ES-I3 (cell line): ENCODE results near the gene ZNF699.
"Not testable (repeated sequence)": the region's sequence is repeated elsewhere in the genome, so short reads cannot be mapped to it uniquely, and the experiment has no call there.

ENCODE experiments used
- H3K36me3 ChIP-seq: 2 replicates; pipeline ENCODE4 v1.6.1; 2013; ENCODE audit warnings: mild to moderate bottlenecking, low read length, control low read depth, moderate library complexity; ENCODE audit not compliant: insufficient read depth
- H3K4me1 ChIP-seq: 2 replicates; pipeline ENCODE4 v1.6.1; 2013; ENCODE audit warnings: mild to moderate bottlenecking, control low read depth, low read length; ENCODE audit not compliant: insufficient read depth
- H3K9ac ChIP-seq: 2 replicates; pipeline ENCODE4 v1.6.1; 2013; ENCODE audit warnings: low read depth, mild to moderate bottlenecking, low read length, moderate library complexity
- H3K9me3 ChIP-seq: 2 replicates; pipeline ENCODE4 v1.6.1; 2013; ENCODE audit warnings: mild to moderate bottlenecking, low read length, moderate library complexity; ENCODE audit not compliant: control insufficient read depth, insufficient read depth

ZNF699 gene

DNA sequence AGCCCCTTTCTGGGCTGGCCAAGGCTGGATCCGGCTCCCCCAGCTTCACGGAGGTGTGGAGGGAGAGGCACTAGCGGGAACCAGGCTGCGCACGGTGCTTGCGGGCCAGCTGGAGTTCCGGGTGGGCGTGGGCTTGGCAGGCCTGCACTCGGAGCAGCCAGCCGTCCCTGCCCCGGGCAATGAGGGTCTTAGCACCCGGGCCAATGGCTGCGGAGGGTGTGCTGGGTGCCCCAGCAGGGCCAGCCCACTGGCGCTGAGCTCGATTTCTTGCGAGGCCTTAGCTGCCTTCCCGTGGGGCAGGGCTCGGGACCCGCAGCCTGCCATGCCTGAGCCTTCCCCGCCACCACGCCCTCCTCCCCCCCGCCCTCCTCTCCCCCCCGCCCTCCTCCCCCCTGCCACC is 11.7 kb upstream of the ZNF699 start:
- Histone ChIP-seq H3K9me3 (no peaks in the 10 kb centered on the region; the same call in 1 of the 2 replicates), H3K4me1 (no peaks in the 10 kb centered on the region), H3K9ac (no peak overlapping the region), H3K36me3 (no peaks in the 10 kb centered on the region)

GRCh38 chr19:9313756-9314155 is 4.1 kb upstream of the ZNF699 start:
- H3K36me3 ChIP-seq = no peaks in the 10 kb centered on the region
- no peaks in the 10 kb centered on the region for H3K9me3 ChIP-seq
- H3K4me1 ChIP-seq = no peaks in the 10 kb centered on the region
- H3K9ac ChIP-seq = no peak overlapping the region

DNA sequence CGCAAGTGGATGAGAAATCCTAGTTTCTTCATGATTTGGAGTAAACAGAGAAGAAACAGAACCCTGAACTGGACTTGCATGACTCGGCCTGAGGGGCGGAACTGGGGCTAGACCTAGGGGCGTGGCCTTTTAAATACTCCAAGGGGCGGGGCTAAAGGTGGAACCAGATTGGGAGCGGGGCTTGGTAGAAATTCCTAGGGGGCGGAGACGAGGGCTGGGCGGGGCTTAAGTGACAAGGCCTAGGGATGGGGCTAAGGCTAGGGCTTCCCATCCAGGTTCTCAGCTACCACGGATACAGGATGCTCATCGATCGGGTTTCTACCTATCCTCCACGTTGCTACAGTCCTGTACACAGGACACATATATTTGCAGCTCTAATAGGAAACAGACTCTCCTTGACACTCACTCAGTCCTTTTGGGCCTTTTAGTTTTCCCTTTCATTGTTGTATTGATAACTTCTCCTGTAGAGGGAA is 372 bp upstream of the ZNF699 start:
- no peaks in the 10 kb centered on the region for H3K4me1 ChIP-seq
- no peaks in the 10 kb centered on the region for H3K9me3 ChIP-seq
- peak overlapping the region; percentile 86 for H3K9ac ChIP-seq
- H3K36me3 ChIP-seq = no peaks in the 10 kb centered on the region

- Histone ChIP-seq H3K4me1 (no peaks in the 10 kb centered on the region), H3K36me3 (no peaks in the 10 kb centered on the region), H3K9ac (peak overlapping the region; percentile 86; the same call in 1 of the 2 replicates), H3K9me3 (no peaks in the 10 kb centered on the region; the same call in 1 of the 2 replicates)
Observed at GRCh38 chr19:9308091-9308770, 1.4 kb downstream of the ZNF699 start.

GRCh38 chr19:9306443-9306842 is 3.2 kb downstream of the ZNF699 start:
- H3K9ac ChIP-seq = no peak overlapping the region
- H3K36me3 ChIP-seq = no peaks in the 10 kb centered on the region
- H3K9me3 ChIP-seq = peaks cover 3% of the 10 kb centered on the region
- no peaks in the 10 kb centered on the region for H3K4me1 ChIP-seq

GRCh38 chr19:9296336-9296735 is 13.3 kb downstream of the ZNF699 start:
- H3K4me1 ChIP-seq = no peaks in the 10 kb centered on the region
- no peak overlapping the region for H3K9ac ChIP-seq
- H3K36me3 ChIP-seq = peaks cover 20% of the 10 kb centered on the region; the same call in 1 of the 2 replicates
- peaks cover 23% of the 10 kb centered on the region for H3K9me3 ChIP-seq

DNA sequence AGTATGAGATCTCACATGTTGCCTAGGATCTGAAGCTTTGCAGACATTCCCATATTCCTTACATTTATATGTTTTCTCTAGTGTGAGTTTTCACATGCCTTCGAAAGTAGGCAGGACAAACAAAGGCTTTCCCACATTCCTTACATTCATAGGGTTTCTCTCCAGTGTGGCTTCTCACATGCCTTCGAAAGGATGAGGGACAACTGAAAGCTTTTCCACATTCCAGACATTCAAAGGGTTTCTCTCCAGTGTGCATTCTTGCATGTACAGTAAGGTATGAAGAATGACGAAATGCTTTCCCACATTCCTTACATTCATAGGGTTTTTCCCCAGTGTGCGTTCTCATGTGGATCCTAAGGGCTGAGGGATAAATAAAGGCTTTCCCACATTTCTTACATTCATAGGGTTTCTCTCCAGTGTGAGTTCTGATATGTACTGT is 14.2 kb downstream of the ZNF699 start:
- Histone ChIP-seq H3K9ac (no peak overlapping the region), H3K36me3 (peaks cover 20% of the 10 kb centered on the region; the same call in 1 of the 2 replicates), H3K9me3 (peaks cover 25% of the 10 kb centered on the region), H3K4me1 (no peaks in the 10 kb centered on the region)

- Histone ChIP-seq H3K9ac (no peak overlapping the region), H3K36me3 (peaks cover 5% of the 10 kb centered on the region; the same call in 1 of the 2 replicates), H3K4me1 (no peaks in the 10 kb centered on the region), H3K9me3 (peaks cover 4% of the 10 kb centered on the region)
Observed at GRCh38 chr19:9289231-9289884, 20.3 kb downstream of the ZNF699 start.

DNA sequence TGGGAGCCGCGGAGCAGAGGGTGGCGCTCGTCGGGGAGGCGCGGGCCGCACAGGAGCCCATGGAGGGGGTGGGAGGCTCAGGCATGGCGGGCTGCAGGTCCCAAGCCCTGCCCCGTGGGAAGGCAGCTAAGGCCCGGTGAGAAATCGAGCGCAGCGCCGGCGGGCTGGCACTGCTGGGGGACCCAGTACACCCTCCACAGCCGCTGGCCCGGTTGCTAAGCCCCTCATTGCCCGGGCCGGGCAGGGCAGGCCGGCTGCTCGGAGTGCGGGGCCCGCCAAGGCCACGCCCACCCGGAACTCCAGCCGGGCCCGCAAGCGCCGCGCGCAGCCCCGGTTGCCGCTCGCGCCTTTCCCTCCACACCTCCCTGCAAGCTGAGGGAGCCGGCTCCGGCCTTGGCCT is 26.2 kb downstream of the ZNF699 start:
- H3K36me3 ChIP-seq, H3K4me1 ChIP-seq, H3K9me3 ChIP-seq, H3K9ac ChIP-seq: not testable (repeated sequence)

GRCh38 chr19:9251236-9251635 is 58.4 kb downstream of the ZNF699 start:
- H3K36me3 ChIP-seq = no peaks in the 10 kb centered on the region
- no peaks in the 10 kb centered on the region; the same call in 1 of the 2 replicates for H3K9me3 ChIP-seq
- no peaks in the 10 kb centered on the region for H3K4me1 ChIP-seq

DNA sequence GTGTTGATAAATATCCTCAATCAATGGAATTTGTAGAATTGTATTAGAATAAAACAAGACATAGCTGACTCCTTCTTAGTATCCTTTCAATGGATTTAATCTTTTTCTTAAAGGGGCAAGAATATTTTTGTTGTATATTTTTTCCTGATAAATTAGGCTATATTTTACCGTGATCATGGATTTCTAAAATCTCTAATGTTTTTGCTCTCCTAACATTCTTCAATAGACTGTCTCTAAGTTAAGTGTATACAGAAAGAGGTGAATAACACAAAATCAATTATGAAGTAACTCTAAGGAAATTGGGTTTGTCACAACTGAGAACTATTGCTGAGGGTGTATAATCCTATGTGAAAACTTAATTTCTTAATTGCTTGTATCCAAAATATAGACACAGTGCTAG is 59.0 kb downstream of the ZNF699 start, which contains the start of gene OR7E24:
TSS of gene OR7E24 (plus strand) at position 301 of the 400 bp plus-strand sequence. CDS start 114 bp downstream, outside the sequence.
- H3K36me3 ChIP-seq = no peaks in the 10 kb centered on the region
- H3K9ac ChIP-seq = no peak within 1 kb of the TSS
- no peaks in the 10 kb centered on the region; the same call in 1 of the 2 replicates for H3K9me3 ChIP-seq

More at GRCh38 chr19:9251236-9251635, 58.4 kb downstream of the ZNF699 start:
- no peak overlapping the region for H3K9ac ChIP-seq

More for the DNA sequence above, 59.0 kb downstream of the ZNF699 start, which contains the start of gene OR7E24:
- no peaks in the 10 kb centered on the region for H3K4me1 ChIP-seq
